Lower leg skin (tissue), 4 donors: Measurements from ENCODE around the gene TRIP11. TPM values are rescaled to one million over a fixed set of nuclear protein-coding genes. Genes with fewer than 3 reads are reported as not detected.

Experiments
- DNase-seq, 2 donors: peaks; one replicate each; pipeline ENCODE4 v3.0.0-alpha.2; 2019; ENCODE audit warnings: low spot score in 2 of 2
- H3K4me3 ChIP-seq: fragments of 200-600 bp; sonication (generic); 2 replicates; pipeline ENCODE4 v1.5.1; 2017; ENCODE audit warnings: mild to moderate bottlenecking, low read depth; ENCODE audit not compliant: poor library complexity, severe bottlenecking
- CTCF ChIP-seq, 3 donors: fragments of 450-650 bp; IDR thresholded peaks; one replicate each; pipeline ENCODE4 v1.5.1; 2016; ENCODE audit warnings: antibody characterized with exemption in 3 of 3, mild to moderate bottlenecking in 3 of 3, moderate library complexity in 2 of 3
- POLR2A ChIP-seq, 2 donors: fragments of 450-650 bp; IDR thresholded peaks; one replicate each; pipeline ENCODE4 v1.6.1; 2016 to 2017; ENCODE audit warnings: antibody characterized with exemption in 2 of 2, mild to moderate bottlenecking in 1 of 2, moderate library complexity in 1 of 2
- WGBS, 2 donors: methylation state at CpG; one replicate each; pipeline ENCODE4 v1.1.5; 2018; 5-methylcytosine and 5-hydroxymethylcytosine counted together
- intact Hi-C: fragments of 100-400 bp; cut with DNase I; formaldehyde crosslinking; loops from one replicate; pipeline ENCODE4 v1.15.0; 2023; ENCODE audit warnings: low total_unique reads
- total RNA-seq, 4 donors: library from RNA; depleted of rRNA; stranded (reverse); fragments of >200 nt; gene quantifications; one replicate each; pipeline ENCODE4 v1.1.0, GENCODE V29; 2016

Gene TRIP11
- total RNA-seq, 4 donors from 2014 or later: 18.5 to 37.0 (median 28.8) TPM

DNA sequence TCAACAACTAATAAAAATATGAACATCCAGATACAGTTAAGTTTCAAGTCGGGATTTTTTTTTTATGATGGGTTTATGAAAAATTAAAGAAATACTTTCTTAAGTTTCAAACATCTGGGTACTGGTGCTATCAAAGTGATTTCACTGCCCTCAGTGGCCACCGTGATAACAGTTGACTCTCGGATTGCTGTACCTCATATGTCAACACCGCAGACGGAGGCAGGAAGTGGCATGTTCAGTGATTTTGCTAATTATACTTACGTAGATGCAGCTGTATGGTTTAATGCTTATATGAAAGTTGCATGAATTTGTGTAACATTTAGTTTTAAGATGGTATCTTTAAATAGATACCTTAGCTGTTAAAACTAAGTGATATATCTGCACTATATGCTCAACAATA lies 71.6 kb downstream of the TRIP11 start:
- TF ChIP-seq POLR2A (IDR thresholded peaks at IDR 0.05): no peak
- no peak for TF ChIP-seq CTCF (IDR thresholded peaks at IDR 0.05)
- WGBS, 2 donors: 85 to 87% methylated on average over 6 of the region's 6 CpGs
- intact Hi-C loops: no loop called here
- no peak overlapping the region for H3K4me3 ChIP-seq
- no peak for DNase-seq

- no peak overlapping the region for H3K4me3 ChIP-seq
- WGBS, 2 donors: 89 to 93% methylated on average over 4 of the region's 4 CpGs
- no peak for DNase-seq
- TF ChIP-seq POLR2A (IDR thresholded peaks at IDR 0.05) (no peak), CTCF (IDR thresholded peaks at IDR 0.05) (no peak)
- intact Hi-C loops: no loop called here
Observed at GRCh38 chr14:91964724-91965123, 75.1 kb downstream of the TRIP11 start.

DNA sequence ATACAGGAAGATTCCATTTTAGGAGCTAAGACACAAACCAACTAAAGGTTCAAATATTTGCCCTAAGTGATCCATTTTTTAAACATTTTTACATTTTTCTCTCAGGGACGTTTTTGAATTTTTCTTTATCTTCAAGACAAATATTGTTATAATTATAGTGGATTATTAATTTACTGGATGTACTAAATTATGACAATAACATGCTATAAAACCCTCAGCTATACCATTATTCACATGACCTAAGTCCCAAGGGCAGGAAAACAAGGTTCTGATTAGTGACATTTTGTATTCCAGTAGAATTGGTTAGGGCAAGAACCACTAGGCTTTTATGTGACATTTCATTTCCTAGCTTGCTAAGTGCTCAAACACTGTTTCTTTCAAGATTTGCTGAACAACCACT lies 75.8 kb downstream of the TRIP11 start:
- TF ChIP-seq POLR2A (IDR thresholded peaks at IDR 0.05): no peak
- 60 to 63% methylated on average over 1 of the region's 1 CpG for WGBS, 2 donors
- intact Hi-C loops: no loop called here
- DNase-seq: no peak
- H3K4me3 ChIP-seq: no peak overlapping the region

- TF ChIP-seq CTCF (IDR thresholded peaks at IDR 0.05) (no peak), POLR2A (IDR thresholded peaks at IDR 0.05) (no peak)
- whole genome bisulfite sequencing, 2 donors: 67 to 73% methylated on average over 6 of the region's 6 CpGs
Observed at GRCh38 chr14:91963465-91963864, 76.4 kb downstream of the TRIP11 start.

GRCh38 chr14:91961297-91962220 lies 78.3 kb downstream of the TRIP11 start:
- 73 to 79% methylated on average over 14 of the region's 14 CpGs for WGBS, 2 donors

More at GRCh38 chr14:91963465-91963864, 76.4 kb downstream of the TRIP11 start:
- no peak overlapping the region for H3K4me3 ChIP-seq
- DNase-seq: no peak
- intact Hi-C loops: no loop called here

More at GRCh38 chr14:91961297-91962220, 78.3 kb downstream of the TRIP11 start:
- no peak for DNase-seq
- TF ChIP-seq POLR2A (IDR thresholded peaks at IDR 0.05) (no peak), CTCF (IDR thresholded peaks at IDR 0.05) (no peak)
- intact Hi-C loops: no loop called here
- H3K4me3 ChIP-seq: no peak overlapping the region
